ENCODE results near the gene SNX5.

The SNX5 gene

GRCh38 chr20:17959257-17959627 lies 9.4 kb downstream of the SNX5 start:
- no peak for DNase-seq

- DNase-seq, result no peak
These were observed 10.0 kb downstream of the SNX5 start for GRCh38 chr20:17958373-17959256.

GRCh38 chr20:17957505-17958363 lies 10.9 kb downstream of the SNX5 start:
- no peak for DNase-seq

- no peak for DNase-seq
These were observed 12.4 kb downstream of the SNX5 start for GRCh38 chr20:17956099-17956685.

GRCh38 chr20:17955302-17955701 lies 13.3 kb downstream of the SNX5 start:
- DNase-seq, result no peak

GRCh38 chr20:17953935-17954334 lies 14.7 kb downstream of the SNX5 start:
- DNase-seq, result no peak

- no peak for DNase-seq
These were observed 15.6 kb downstream of the SNX5 start for GRCh38 chr20:17952692-17953684.

GRCh38 chr20:17951323-17951722 lies 17.3 kb downstream of the SNX5 start:
- no peak for DNase-seq

GRCh38 chr20:17950670-17951069 lies 17.9 kb downstream of the SNX5 start:
- DNase-seq, result no peak

GRCh38 chr20:17949899-17950298 lies 18.7 kb downstream of the SNX5 start:
- no peak for DNase-seq

GRCh38 chr20:17948442-17948841 lies 20.2 kb downstream of the SNX5 start:
- no peak for DNase-seq

- no peak for DNase-seq
These were observed 21.1 kb downstream of the SNX5 start for GRCh38 chr20:17947474-17947815.

GRCh38 chr20:17946572-17947473 lies 21.8 kb downstream of the SNX5 start:
- no peak for DNase-seq

- DNase-seq, result no peak
These were observed 22.6 kb downstream of the SNX5 start for GRCh38 chr20:17946040-17946439.

GRCh38 chr20:17944854-17945474 lies 23.6 kb downstream of the SNX5 start:
- DNase-seq, result no peak

GRCh38 chr20:17943343-17943742 lies 25.3 kb downstream of the SNX5 start:
- no peak for DNase-seq

GRCh38 chr20:17941826-17942196 lies 26.8 kb downstream of the SNX5 start:
- DNase-seq, result no peak

GRCh38 chr20:17941087-17941825 lies 27.3 kb downstream of the SNX5 start:
- DNase-seq, result no peak

GRCh38 chr20:17940224-17940971 lies 28.2 kb downstream of the SNX5 start:
- no peak for DNase-seq
